IMR-90 (cell line): ENCODE results near the gene TPCN1. TPM values are rescaled to one million over a fixed set of nuclear protein-coding genes. Genes with fewer than 3 reads are reported as not detected.

Source experiments
- ATAC-seq: fragments of 200-7000 bp; cut with Tn5 transposase; 2 replicates; pipeline ENCODE4 v1.9.1; 2020; ENCODE audit warnings: low read depth, mild to moderate bottlenecking, moderate library complexity
- BruUV-seq: library from RNA; stranded (reverse); fragments of 400-500 nt; replicated peaks from 2 replicates; lab custom pipeline; 2021; lab: Mats Ljungman, UMichigan
- CTCF ChIA-PET: fragments of 300-600 bp; formaldehyde crosslinking; extraction: SDS; loops from one replicate; lab custom pipeline; 2021; ENCODE audit warnings: antibody characterized with exemption; lab: Yijun Ruan, JAX
- POLR2A ChIA-PET: fragments of 300-600 bp; sonication (Branson Sonifier 250); formaldehyde crosslinking; loops from one replicate; lab custom pipeline; 2022; ENCODE audit warnings: antibody characterized with exemption; ENCODE audit not compliant: unreplicated experiment; lab: Charles Lee
- DNase-seq: peaks from one replicate; pipeline ENCODE4 v3.0.0; 2013
- H2AFZ ChIP-seq: replicated peaks from 2 replicates; pipeline ENCODE3; 2013; ENCODE audit warnings: low read length, mild to moderate bottlenecking; ENCODE audit not compliant: poor library complexity
- H2AK5ac ChIP-seq: 2 replicates; pipeline ENCODE4 v1.6.1; 2013; ENCODE audit warnings: low read depth, low read length, inconsistent platforms
- H2AK9ac ChIP-seq: replicated peaks from 2 replicates; pipeline ENCODE3; 2013; ENCODE audit warnings: mild to moderate bottlenecking, low read depth, low read length, moderate library complexity; ENCODE audit not compliant: poor library complexity
- H2BK120ac ChIP-seq: 2 replicates; pipeline ENCODE4 v1.6.1; 2013; ENCODE audit warnings: low read depth, low read length, inconsistent platforms
- H2BK15ac ChIP-seq: 3 replicates; pipeline ENCODE4 v1.6.1; 2013; ENCODE audit warnings: low read depth, low read length, inconsistent platforms
- H2BK20ac ChIP-seq: 2 replicates; pipeline ENCODE4 v1.6.1; 2013; ENCODE audit warnings: low read depth, mild to moderate bottlenecking, inconsistent platforms, low read length, moderate library complexity
- H2BK5ac ChIP-seq: 2 replicates; pipeline ENCODE4 v1.6.1; 2013; ENCODE audit warnings: mild to moderate bottlenecking, low read depth, low read length, inconsistent platforms; ENCODE audit not compliant: poor library complexity, severe bottlenecking
- H3K14ac ChIP-seq: replicated peaks from 2 replicates; pipeline ENCODE4 v1.6.1; 2013; ENCODE audit warnings: low read depth, low read length, inconsistent platforms
- H3K18ac ChIP-seq: 2 replicates; pipeline ENCODE4 v1.6.1; 2013; ENCODE audit warnings: low read depth, low read length, control low read depth
- H3K23ac ChIP-seq: 2 replicates; pipeline ENCODE4 v1.6.1; 2013; ENCODE audit warnings: low read depth, low read length, inconsistent platforms
- H3K27ac ChIP-seq: 2 replicates; pipeline ENCODE4 v1.5.1; 2013; ENCODE audit warnings: mild to moderate bottlenecking, control low read depth, low read length; ENCODE audit not compliant: insufficient read depth
- H3K27me3 ChIP-seq: 2 replicates; pipeline ENCODE4 v1.6.1; 2013; ENCODE audit warnings: low read length; ENCODE audit not compliant: control insufficient read depth, insufficient read depth
- H3K36me3 ChIP-seq: 2 replicates; pipeline ENCODE4 v1.6.1; 2013; ENCODE audit warnings: low read length, mixed read lengths; ENCODE audit not compliant: control insufficient read depth, insufficient read depth
- H3K4ac ChIP-seq: 2 replicates; pipeline ENCODE4 v1.6.1; 2013; ENCODE audit warnings: low read depth, low read length, inconsistent platforms
- H3K4me1 ChIP-seq: 2 replicates; pipeline ENCODE4 v1.6.1; 2013; ENCODE audit warnings: low read length, mixed read lengths; ENCODE audit not compliant: control insufficient read depth, insufficient read depth
- H3K4me2 ChIP-seq: 2 replicates; pipeline ENCODE4 v1.6.1; 2013; ENCODE audit warnings: low read depth, mild to moderate bottlenecking, control low read depth, low read length, moderate library complexity
- H3K4me3 ChIP-seq: 2 replicates; pipeline ENCODE4 v1.5.1; 2013; ENCODE audit warnings: low read depth, mild to moderate bottlenecking, control low read depth, low read length, moderate library complexity; ENCODE audit not compliant: insufficient read depth
- H3K56ac ChIP-seq: 2 replicates; pipeline ENCODE4 v1.6.1; 2013; ENCODE audit warnings: low read length, inconsistent platforms; ENCODE audit not compliant: insufficient read depth; ENCODE audit errors: extremely low read depth
- H3K79me1 ChIP-seq, 2 experiments: 2 replicates each; pipeline ENCODE4 v1.6.1; 2013; ENCODE audit warnings: low read length in 2 of 2, inconsistent platforms in 1 of 2, low read depth in 1 of 2
- H3K9ac ChIP-seq: 2 replicates; pipeline ENCODE4 v1.6.1; 2013; ENCODE audit warnings: low read depth, low read length, control low read depth
- H3K9me1 ChIP-seq: 2 replicates; pipeline ENCODE4 v1.6.1; 2013; ENCODE audit warnings: low read length, inconsistent platforms; ENCODE audit not compliant: insufficient read depth
- H3K9me3 ChIP-seq: 2 replicates; pipeline ENCODE4 v1.6.1; 2013; ENCODE audit warnings: low read length; ENCODE audit not compliant: control insufficient read depth, insufficient read depth
- H4K20me1 ChIP-seq: 2 replicates; pipeline ENCODE4 v1.6.1; 2013; ENCODE audit warnings: low read length, inconsistent platforms; ENCODE audit not compliant: insufficient read depth
- H4K5ac ChIP-seq: 2 replicates; pipeline ENCODE4 v1.6.1; 2013; ENCODE audit warnings: mild to moderate bottlenecking, low read depth, low read length, control low read depth
- H4K8ac ChIP-seq, 2 experiments: 2 replicates each; pipeline ENCODE4 v1.6.1; 2013; ENCODE audit warnings: low read depth in 2 of 2, low read length in 2 of 2, control low read depth in 1 of 2, inconsistent platforms in 1 of 2
- H4K91ac ChIP-seq: 2 replicates; pipeline ENCODE4 v1.6.1; 2013; ENCODE audit warnings: low read depth, low read length, inconsistent platforms; ENCODE audit not compliant: insufficient read depth
- MAFK ChIP-seq: IDR thresholded peaks from 2 replicates; pipeline ENCODE4 v1.6.1; 2012; ENCODE audit warnings: low read depth, low read length, improper control_type of control experiment
- POLR2A ChIP-seq: IDR thresholded peaks from 2 replicates; pipeline ENCODE4 v1.6.1; 2012; ENCODE audit warnings: mild to moderate bottlenecking, low read depth, low read length
- RFX5 ChIP-seq: IDR thresholded peaks from 2 replicates; pipeline ENCODE4 v1.8.0; 2012; ENCODE audit warnings: low read depth, mild to moderate bottlenecking, low read length, moderate library complexity
- SMC3 ChIP-seq: fragments of 150-350 bp; IDR thresholded peaks from 2 replicates; pipeline ENCODE4 v1.6.1; 2016; ENCODE audit warnings: low read depth, mild to moderate bottlenecking, antibody characterized with exemption, low read length, moderate library complexity
- WGBS, 2 experiments: methylation state at CpG; one replicate each; pipeline versions ENCODE4 v1.1.5 to v1.1.7; 2013; ENCODE audit warnings: missing lambda C conversion rate in 2 of 2; ENCODE audit not compliant: insufficient read length in 1 of 2; ENCODE audit errors: extremely low coverage in 2 of 2; 5-methylcytosine and 5-hydroxymethylcytosine counted together
- dilution Hi-C: fragments of 300-500 bp; cut with HindIII; formaldehyde crosslinking; loops from one replicate; pipeline ENCODE4 v1.14.3; 2018; ENCODE audit warnings: low sequenced_read_pairs; ENCODE audit not compliant: unreplicated experiment
- in situ Hi-C: fragments of 300-500 bp; cut with MboI; formaldehyde crosslinking; loops from 3 replicates; pipeline ENCODE4 v1.14.3; 2019; ENCODE audit warnings: low sequenced_read_pairs, inconsistent platforms, mixed read lengths
- intact Hi-C: fragments of 100-400 bp; cut with micrococcal nuclease; formaldehyde crosslinking; loops from 2 replicates; pipeline ENCODE4 v1.10.0; 2022
- polyA plus RNA-seq, 3 experiments: library from polyadenylated mRNA; depleted of rRNA; stranded (reverse); fragments of >200 nt; gene quantifications; 2 replicates each; pipeline ENCODE4 v1.2.3, GENCODE V29; 2012; ENCODE audit warnings: low replicate concordance in 1 of 3
- total RNA-seq: library from RNA; depleted of rRNA; stranded (reverse); fragments of >200 nt; gene quantifications from 2 replicates; pipeline ENCODE4 v1.2.3, GENCODE V29; 2012

Gene TPCN1
- total and polyA plus RNA-seq, 2 of the 4 experiments (the other 2 are of a cell fraction) = 2.0 to 13.2 TPM

- no peak overlapping the region for H3K27ac ChIP-seq
- H3K9me3 ChIP-seq = no peaks in the 10 kb centered on the region
- no peak overlapping the region for H3K4me2 ChIP-seq
- no peak overlapping the region for H2BK120ac ChIP-seq
- no peak overlapping the region for H2BK20ac ChIP-seq
- H2AFZ ChIP-seq = no peak overlapping the region
- H4K91ac ChIP-seq = no peak overlapping the region
- H2AK5ac ChIP-seq = no peak overlapping the region
- BruUV-seq = no TSS peak
- no peak overlapping the region for H3K56ac ChIP-seq
- POLR2A ChIA-PET = no interaction called here
- H3K14ac ChIP-seq = no peak overlapping the region
- WGBS, 2 experiments = 95% methylated on average over 7 of the region's 12 CpGs; no CpG with 5 or more reads in 1 of the 2 experiments
- no peak overlapping the region for H3K9ac ChIP-seq
- no peak overlapping the region for H2BK15ac ChIP-seq
- ATAC-seq = no peak
- dilution Hi-C loops = no loop called here
- intact Hi-C loops = no loop called here
- H3K27me3 ChIP-seq = no peaks in the 10 kb centered on the region
- no peak overlapping the region for H4K5ac ChIP-seq
- no peak overlapping the region for H2AK9ac ChIP-seq
- peaks cover 9% of the 10 kb centered on the region; the same call in 1 of the 2 replicates for H3K36me3 ChIP-seq
- no peaks in the 10 kb centered on the region for H3K79me1 ChIP-seq
- H4K8ac ChIP-seq = no peak overlapping the region
- H3K4ac ChIP-seq = no peak overlapping the region
- no peak overlapping the region for H3K4me3 ChIP-seq
- CTCF ChIA-PET = no interaction called here
- no peak overlapping the region for H3K18ac ChIP-seq
- H3K23ac ChIP-seq = no peak overlapping the region
- peaks cover 22% of the 10 kb centered on the region for H3K9me1 ChIP-seq
- peaks cover 14% of the 10 kb centered on the region for H3K4me1 ChIP-seq
- TF ChIP-seq SMC3 = no peak
- TF ChIP-seq RFX5 = no peak
- no peak for TF ChIP-seq POLR2A
- no peak for TF ChIP-seq MAFK
- in situ Hi-C loops = no loop called here
- H2BK5ac ChIP-seq = no peak overlapping the region
- no peak for DNase-seq
- H4K20me1 ChIP-seq = no peaks in the 10 kb centered on the region
Observed at GRCh38 chr12:113268136-113268535, 46.9 kb downstream of the TPCN1 start.
